Measurements from ENCODE around the gene SPPL3.
"Not testable (repeated sequence)": the region's sequence is repeated elsewhere in the genome, so short reads cannot be mapped to it uniquely, and the experiment has no call there.

SPPL3 gene

GRCh38 chr12:120838629-120839383, 65.4 kb downstream of the SPPL3 start:
- DNase-seq, result not testable (repeated sequence)

DNA sequence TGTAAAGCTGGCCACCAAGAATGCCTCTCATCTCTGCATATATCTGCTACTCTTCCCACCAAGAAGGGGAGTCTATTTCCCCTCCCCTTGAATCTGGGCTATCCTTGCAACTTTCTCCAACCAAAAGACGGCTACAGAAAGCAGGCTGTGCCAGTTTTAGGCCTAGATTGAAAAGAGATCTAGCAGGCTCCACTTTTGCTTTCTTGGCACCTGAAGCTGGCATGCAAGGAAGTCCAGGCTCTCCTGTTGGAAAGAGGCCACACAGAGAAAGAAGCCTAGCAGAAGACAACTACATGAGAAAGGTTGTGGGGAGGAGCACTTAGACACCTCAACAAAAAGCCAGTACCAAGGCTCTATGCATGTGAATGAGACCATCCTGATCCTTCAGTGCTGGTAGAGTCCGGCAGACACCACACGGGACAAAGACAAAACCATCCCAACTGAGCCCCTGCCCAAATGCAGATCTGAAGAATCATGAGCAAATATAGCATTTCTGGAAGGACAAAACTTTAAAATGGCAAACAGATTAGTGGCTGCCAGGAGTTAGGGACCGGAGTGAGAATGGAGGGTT, 68.0 kb downstream of the SPPL3 start:
- no peak for DNase-seq

DNA sequence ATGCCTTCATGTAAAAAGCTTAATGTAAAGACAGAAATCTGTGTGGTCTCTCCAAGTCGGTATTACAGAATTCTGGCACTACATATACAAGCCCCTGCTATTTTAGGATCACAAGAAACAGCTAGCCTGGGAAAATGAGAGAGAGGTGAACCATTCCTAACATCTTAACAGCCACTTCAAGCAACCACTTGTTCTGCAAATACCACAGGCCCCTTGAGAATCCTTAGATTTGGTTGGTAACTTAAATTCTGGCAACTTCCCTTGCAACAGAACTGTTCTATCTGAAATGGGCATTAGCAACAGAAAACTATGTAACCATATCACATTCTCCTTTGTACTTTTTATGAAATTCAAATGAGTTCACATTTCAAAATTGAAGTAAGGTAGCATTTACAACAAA, 68.5 kb downstream of the SPPL3 start:
- DNase-seq, result no peak

- no peak for DNase-seq
Measured at GRCh38 chr12:120835304-120835612, 68.9 kb downstream of the SPPL3 start.

GRCh38 chr12:120834489-120835303, 69.5 kb downstream of the SPPL3 start:
- DNase-seq, result no peak

GRCh38 chr12:120833849-120834248, 70.3 kb downstream of the SPPL3 start:
- DNase-seq, result no peak

DNA sequence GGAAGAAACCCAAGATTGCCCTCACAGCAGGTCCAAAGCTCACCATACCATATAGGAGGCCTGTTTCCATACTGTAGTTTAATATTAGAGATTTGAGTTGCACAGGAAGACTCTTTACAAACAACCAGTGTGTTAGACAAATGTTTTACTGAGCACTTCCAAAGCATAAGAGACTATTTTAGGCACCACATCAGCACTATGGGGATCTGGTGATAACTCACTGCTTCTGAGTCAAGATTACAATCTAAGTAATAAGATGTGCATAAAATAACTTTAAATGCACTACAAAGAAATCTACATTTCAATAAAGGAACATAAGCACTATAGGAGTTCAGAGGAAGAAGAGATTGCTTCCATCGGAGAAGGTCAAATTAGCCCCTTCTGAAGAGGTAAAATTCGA, 71.4 kb downstream of the SPPL3 start:
- DNase-seq, result no peak

DNA sequence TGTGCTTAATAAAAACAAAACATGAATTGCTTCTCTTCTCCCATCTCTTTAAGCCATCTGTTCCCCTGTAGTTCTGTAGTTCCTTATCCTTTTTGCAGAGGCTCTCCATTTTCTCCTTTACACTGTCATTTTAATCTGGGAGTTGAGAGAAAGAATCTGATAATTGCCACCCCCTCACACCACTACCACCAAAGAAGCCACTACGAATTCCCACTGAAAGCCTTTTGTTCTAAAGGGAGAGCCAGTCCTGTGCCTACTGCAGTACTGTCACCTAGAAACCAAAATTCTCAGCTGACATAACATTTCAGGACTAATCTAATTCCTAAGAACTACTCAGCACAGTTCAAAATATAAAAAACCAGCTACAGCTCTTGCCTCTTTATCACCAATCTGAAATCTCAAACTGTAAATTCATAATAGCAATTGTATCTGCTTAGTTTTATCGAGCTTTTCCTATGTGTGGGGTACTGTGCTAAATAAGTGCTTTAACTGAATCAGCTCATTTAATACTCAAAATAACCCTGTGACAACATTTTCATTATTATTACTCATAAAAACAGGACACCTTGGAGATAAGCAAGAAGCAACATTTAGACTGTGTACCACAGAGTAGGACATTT, 72.4 kb downstream of the SPPL3 start:
- no peak for DNase-seq

GRCh38 chr12:120830966-120831365, 73.2 kb downstream of the SPPL3 start:
- no peak for DNase-seq

DNA sequence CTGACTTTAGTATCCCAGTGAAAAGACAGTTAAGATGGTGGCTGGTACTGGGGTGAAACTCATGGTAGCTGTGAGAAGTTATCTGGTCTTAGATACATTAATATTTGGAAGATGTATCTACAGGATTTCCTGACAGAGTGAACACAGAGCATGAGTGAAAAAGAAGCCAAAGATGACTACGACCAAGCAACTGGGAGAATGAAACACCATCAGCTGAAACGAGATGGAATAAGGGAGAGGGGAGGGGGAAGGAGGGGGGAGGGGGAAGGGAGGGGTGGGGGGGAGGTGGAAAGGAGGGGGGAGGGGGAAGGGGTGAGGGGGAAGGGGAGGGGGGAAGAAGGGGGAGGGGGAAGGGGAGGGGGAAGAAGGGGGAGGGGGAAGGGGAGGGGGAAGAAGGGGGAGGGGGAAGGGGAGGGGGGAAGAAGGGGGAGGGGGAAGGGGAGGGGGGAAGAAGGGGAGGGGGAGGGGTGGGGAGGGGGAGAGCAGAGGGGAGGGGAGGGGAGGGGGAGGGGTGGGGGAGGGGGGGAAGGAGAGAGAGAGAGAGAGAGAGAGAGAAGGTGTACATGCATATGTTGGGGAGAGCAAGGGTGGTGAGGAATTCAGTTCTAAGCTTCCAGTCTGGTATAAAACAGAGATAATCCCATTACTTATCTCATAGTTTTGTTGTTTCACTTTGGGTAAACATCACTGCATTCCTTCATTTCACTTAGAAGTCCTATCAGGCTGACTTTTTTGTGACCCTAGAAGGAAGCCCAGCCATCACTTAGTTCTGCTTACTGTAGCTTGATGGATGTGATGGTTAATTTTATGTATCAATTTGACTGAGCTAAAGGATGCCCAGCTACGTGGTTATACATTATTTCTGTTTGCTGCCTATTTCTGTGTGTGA, 73.9 kb downstream of the SPPL3 start:
- DNase-seq, result no peak

DNA sequence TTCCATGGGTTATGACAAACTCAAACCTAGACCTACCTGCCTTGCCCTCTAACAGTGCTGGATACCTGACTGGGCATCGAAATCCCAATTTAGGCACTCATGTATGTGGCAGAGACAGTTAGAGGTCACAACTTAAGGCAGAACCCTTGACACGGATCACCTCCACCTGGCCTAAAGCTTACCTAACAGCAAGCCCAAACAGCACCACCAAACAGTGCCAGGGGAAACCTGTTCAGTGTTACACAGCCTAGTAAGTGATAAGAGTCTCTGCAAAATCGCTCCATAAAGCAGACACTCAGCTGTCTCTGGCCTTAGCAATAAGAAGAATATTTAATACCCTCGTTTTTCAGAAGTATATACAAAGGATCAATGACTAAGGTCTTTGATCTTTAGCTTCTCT, 77.8 kb downstream of the SPPL3 start:
- no peak for DNase-seq

DNA sequence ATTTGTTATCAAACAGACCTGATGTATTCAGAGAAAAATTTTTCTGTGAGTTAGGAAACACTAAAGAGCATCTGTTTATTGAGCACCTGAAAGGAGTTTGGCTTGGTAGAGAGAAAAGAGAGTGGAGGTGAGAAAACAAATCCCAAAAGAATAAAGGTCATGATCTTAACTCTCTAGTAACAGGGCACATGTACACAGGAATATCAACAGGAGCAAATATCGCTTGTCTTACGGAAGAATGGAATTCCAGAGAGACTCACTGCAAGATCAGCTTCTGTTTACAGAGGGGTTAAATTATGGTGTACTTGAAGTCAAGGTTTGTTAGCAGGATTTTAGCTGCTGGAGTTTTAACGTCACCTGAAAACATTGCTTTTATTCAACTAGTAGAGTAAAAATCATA, 78.8 kb downstream of the SPPL3 start:
- DNase-seq, result no peak

GRCh38 chr12:120822832-120823503, 81.2 kb downstream of the SPPL3 start:
- DNase-seq, result no peak

- no peak for DNase-seq
Measured at GRCh38 chr12:120821878-120822277, 82.3 kb downstream of the SPPL3 start.

- no peak for DNase-seq
Measured at GRCh38 chr12:120820884-120821510, 83.2 kb downstream of the SPPL3 start.

- DNase-seq, result no peak
Measured at GRCh38 chr12:120818416-120818815, 85.7 kb downstream of the SPPL3 start.

DNA sequence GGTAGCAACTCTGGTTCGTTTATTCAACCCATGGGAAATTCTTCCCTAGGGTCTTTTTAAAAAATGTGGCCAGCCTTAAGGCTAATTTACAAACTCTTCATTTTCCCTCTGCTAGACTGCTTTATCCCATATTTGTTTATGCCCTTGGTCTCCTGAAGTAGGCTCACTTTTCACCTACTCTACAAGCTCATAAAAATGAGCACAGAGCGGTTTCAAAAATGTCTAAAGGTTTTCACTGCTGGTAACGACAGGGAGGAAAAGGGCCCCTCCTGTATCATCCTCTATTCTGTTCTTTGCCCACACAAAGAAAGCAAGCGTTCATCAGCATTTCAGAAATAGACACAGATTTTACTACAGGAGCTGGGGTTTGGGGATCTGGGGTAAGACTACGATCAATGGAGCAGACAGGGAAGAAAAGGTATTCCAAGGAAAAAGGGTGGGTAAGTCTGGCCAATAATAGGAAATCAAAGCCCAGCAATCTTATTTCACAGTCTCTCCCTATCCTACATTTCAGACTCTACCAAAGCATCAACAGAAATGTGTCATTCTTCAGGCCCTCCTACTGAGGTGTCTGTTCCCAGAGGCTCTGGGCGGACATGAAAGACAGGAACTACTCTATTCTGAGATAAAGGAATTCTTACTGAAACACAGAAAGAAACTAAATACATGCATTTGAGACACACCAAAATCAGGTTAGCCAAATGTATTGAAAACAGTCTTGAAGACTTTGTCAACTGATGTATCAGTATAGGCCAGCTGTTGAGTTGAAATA, 86.4 kb downstream of the SPPL3 start:
- no peak for DNase-seq

GRCh38 chr12:120816363-120816762, 87.8 kb downstream of the SPPL3 start:
- no peak for DNase-seq

- DNase-seq, result no peak
Measured at GRCh38 chr12:120814903-120815429, 89.2 kb downstream of the SPPL3 start.

DNA sequence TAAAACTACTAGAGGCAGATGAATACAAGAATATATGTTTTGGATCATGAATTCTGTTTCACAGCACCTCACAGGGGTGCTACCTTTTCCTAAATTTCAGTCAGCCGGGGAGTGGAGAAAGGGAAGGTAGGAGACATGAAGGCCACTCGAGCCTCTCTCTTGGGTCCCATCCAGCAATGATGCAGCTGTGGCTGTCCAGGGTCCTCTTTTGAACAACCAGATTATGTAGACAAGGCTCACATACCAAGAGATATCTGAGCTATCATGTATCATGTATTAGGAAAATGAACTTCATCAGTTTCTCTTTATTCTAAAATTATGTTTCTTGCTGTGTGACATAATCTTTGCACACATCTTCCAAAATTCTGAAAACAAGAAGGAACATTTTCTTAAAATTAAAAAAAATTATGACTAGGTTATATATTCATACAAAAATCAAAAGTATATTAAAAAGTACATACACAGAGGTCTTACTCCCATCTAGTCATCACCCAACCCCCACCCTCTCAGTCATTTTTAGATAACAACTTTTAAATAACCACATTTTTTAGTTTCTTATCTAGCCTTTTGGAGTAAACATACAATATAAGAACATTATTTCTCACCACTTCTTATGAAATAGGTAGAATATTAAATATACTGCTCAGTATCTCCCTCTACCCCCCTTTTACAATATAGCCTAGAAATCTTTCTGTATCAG, 89.8 kb downstream of the SPPL3 start:
- no peak for DNase-seq
